ENCODE measurements around the gene CD24.

GRCh38 chr6:107021446-107022185, 47.1 kb upstream of the CD24 start:
- TF ChIP-seq KAT7 (CRISPR knock-in tag; IDR thresholded peaks at IDR 0.05; ENCODE audit: borderline replicate concordance) = no peak
- TF ChIP-seq CTCF (IDR thresholded peaks at IDR 0.05) = no peak
- TF ChIP-seq FOXP4 (CRISPR knock-in tag; IDR thresholded peaks at IDR 0.05) = no peak
- TF ChIP-seq CREB1 (CRISPR knock-in tag; IDR thresholded peaks at IDR 0.05) = no peak
- TF ChIP-seq SP1 (CRISPR knock-in tag; conservative IDR thresholded peaks at IDR 0.05) = no peak
- TF ChIP-seq EMX1 (CRISPR knock-in tag; IDR thresholded peaks at IDR 0.05) = no peak
- TF ChIP-seq MXD4 (CRISPR knock-in tag; IDR thresholded peaks at IDR 0.05; ENCODE audit: borderline replicate concordance) = no peak
- TF ChIP-seq CREM (CRISPR knock-in tag; IDR thresholded peaks at IDR 0.05) = no peak
- TF ChIP-seq MAX (CRISPR knock-in tag; IDR thresholded peaks at IDR 0.05) = no peak
- no peak for TF ChIP-seq HMGXB4 (CRISPR knock-in tag; IDR thresholded peaks at IDR 0.05)
- no peak for TF ChIP-seq ZNF423 (CRISPR knock-in tag; IDR thresholded peaks at IDR 0.05)
- no peak for TF ChIP-seq TP53 (CRISPR knock-in tag; IDR thresholded peaks at IDR 0.05)
